Ascending aorta (tissue), 2 donors: Measurements from ENCODE around the gene SND1. TPM values are rescaled to one million over a fixed set of nuclear protein-coding genes. Genes with fewer than 3 reads are reported as not detected.

ENCODE experiments used
- DNase-seq, 2 donors: peaks; one replicate each; pipeline ENCODE4 v3.0.0-alpha.2; 2019; ENCODE audit warnings: low spot score in 2 of 2
- H3K27ac ChIP-seq, 2 donors: fragments of 200-600 bp; sonication (generic); one replicate each; pipeline ENCODE4 v1.5.1; 2016 to 2017; ENCODE audit warnings: mild to moderate bottlenecking in 1 of 2
- H3K27me3 ChIP-seq: fragments of 200-600 bp; sonication (generic); one replicate; pipeline ENCODE4 v1.5.1; 2017
- H3K36me3 ChIP-seq, 2 donors: fragments of 200-600 bp; sonication (generic); one replicate each; pipeline ENCODE4 v1.5.1; 2016
- H3K4me1 ChIP-seq, 2 donors: fragments of 200-600 bp; sonication (generic); one replicate each; pipeline ENCODE4 v1.5.1; 2016 to 2017; ENCODE audit warnings: mild to moderate bottlenecking in 1 of 2
- H3K4me3 ChIP-seq, 2 donors: fragments of 200-600 bp; sonication (generic); one replicate each; pipeline ENCODE4 v1.5.1; 2016 to 2017; ENCODE audit warnings: mild to moderate bottlenecking in 1 of 2
- H3K9me3 ChIP-seq, 2 donors: fragments of 200-600 bp; sonication (generic); one replicate each; pipeline ENCODE4 v1.5.1; 2016
- intact Hi-C: fragments of 100-400 bp; cut with DNase I; formaldehyde crosslinking; loops from one replicate; pipeline ENCODE4 v1.15.1; 2023
- total RNA-seq: library from RNA; depleted of rRNA; stranded (reverse); fragments of >200 nt; gene quantifications from one replicate; pipeline ENCODE4 v1.1.0, GENCODE V29; 2016
- TF ChIP-seq, protein P1 (sequence below), 3 experiments: fragments of 200-600 bp in 2 of 3; fragments of 450-650 bp in 1 of 3; sonication (generic) in 2 of 3; IDR thresholded peaks; one replicate each; pipeline ENCODE4 v1.5.1; 2016 to 2019; ENCODE audit warnings: antibody characterized with exemption in 3 of 3, mild to moderate bottlenecking in 1 of 3, moderate library complexity in 1 of 3

Gene SND1
- total RNA-seq, 1 donor from 2014 or later: 93.8 TPM

DNA sequence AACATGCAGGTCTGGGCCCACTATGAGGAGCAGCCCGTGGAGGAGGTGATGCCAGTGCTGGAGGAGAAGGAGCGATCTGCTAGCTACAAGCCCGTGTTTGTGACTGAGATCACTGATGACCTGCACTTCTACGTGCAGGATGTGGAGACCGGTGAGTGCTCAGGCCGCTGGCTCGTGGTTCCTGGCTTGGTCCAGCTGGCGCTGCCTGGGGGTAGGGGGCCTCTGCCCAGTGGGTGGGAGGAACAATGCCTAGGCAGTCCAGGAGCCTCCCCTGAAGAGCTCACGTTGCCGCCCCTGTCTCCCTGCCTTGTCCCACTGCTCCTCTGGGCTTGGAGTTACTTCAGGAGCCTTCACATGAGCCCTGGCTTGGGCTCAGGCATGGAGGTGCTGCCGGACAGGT lies 429.4 kb downstream of the SND1 start:
- Histone ChIP-seq H3K27ac (no peak overlapping the region), H3K36me3 (peaks cover 52 to 77% of the 10 kb centered on the region in 2 donors), H3K27me3 (no peaks in the 10 kb centered on the region), H3K9me3 (no peaks in the 10 kb centered on the region), H3K4me3 (no peak overlapping the region), H3K4me1 (no peaks in the 10 kb centered on the region)
- intact Hi-C loops: no loop called here
- no peak for DNase-seq
- TF ChIP-seq, protein P1, sequence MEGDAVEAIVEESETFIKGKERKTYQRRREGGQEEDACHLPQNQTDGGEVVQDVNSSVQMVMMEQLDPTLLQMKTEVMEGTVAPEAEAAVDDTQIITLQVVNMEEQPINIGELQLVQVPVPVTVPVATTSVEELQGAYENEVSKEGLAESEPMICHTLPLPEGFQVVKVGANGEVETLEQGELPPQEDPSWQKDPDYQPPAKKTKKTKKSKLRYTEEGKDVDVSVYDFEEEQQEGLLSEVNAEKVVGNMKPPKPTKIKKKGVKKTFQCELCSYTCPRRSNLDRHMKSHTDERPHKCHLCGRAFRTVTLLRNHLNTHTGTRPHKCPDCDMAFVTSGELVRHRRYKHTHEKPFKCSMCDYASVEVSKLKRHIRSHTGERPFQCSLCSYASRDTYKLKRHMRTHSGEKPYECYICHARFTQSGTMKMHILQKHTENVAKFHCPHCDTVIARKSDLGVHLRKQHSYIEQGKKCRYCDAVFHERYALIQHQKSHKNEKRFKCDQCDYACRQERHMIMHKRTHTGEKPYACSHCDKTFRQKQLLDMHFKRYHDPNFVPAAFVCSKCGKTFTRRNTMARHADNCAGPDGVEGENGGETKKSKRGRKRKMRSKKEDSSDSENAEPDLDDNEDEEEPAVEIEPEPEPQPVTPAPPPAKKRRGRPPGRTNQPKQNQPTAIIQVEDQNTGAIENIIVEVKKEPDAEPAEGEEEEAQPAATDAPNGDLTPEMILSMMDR (IDR thresholded peaks at IDR 0.05): no peak

DNA sequence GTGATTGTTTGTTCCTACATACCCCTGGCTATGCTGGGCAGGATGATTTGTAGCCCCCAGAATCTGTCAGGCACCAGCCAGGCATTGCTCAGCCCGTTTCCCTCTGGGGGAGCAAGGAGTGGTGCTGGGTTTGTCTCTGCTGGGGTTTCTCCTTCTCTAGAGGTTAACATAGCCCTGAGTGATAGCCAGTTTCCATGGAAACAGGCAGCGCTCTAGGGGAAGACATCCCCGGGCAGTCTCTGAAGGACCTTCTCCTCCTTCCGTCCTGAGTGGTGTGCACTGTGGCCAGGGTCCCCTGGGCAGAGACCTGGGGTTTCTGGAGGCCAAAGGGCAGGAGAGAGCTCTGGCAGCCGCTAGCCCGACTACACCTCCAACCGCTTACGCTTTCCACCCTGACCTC lies 429.8 kb downstream of the SND1 start:
- no peak for DNase-seq
- H3K4me3 ChIP-seq: no peak overlapping the region
- H3K36me3 ChIP-seq: peaks cover 56 to 78% of the 10 kb centered on the region in 2 donors
- H3K27me3 ChIP-seq: no peaks in the 10 kb centered on the region
- intact Hi-C loops: no loop called here
- H3K9me3 ChIP-seq: no peaks in the 10 kb centered on the region
- TF ChIP-seq, protein P1 (IDR thresholded peaks at IDR 0.05): no peak
- H3K27ac ChIP-seq: no peak overlapping the region
- no peaks in the 10 kb centered on the region for H3K4me1 ChIP-seq

DNA sequence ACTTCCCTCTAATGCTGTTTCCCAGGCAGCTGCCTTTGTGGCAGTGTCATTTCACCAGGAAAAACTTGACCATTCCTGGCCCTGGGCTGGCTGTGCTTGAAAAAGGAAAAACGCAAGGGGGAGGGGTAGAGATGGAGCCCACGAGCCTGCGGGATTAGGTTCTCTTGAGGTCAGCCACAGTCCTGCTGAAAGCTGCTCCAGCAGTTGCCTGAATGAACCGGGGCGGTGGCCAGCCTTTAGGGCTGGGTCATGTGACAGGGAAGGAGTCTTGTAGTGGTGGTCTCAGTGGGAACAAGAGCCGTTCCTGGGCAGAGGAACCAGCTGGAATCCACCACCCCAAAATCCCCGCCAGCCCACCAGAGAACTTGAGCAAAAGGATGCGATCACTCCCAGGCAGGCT lies 430.4 kb downstream of the SND1 start:
- Histone ChIP-seq H3K36me3 (peaks cover 51 to 77% of the 10 kb centered on the region in 2 donors), H3K9me3 (no peaks in the 10 kb centered on the region), H3K27ac (no peak overlapping the region), H3K4me1 (no peaks in the 10 kb centered on the region), H3K4me3 (no peak overlapping the region), H3K27me3 (no peaks in the 10 kb centered on the region)
- intact Hi-C loops: no loop called here
- DNase-seq: no peak
- TF ChIP-seq, protein P1 (IDR thresholded peaks at IDR 0.05): no peak

DNA sequence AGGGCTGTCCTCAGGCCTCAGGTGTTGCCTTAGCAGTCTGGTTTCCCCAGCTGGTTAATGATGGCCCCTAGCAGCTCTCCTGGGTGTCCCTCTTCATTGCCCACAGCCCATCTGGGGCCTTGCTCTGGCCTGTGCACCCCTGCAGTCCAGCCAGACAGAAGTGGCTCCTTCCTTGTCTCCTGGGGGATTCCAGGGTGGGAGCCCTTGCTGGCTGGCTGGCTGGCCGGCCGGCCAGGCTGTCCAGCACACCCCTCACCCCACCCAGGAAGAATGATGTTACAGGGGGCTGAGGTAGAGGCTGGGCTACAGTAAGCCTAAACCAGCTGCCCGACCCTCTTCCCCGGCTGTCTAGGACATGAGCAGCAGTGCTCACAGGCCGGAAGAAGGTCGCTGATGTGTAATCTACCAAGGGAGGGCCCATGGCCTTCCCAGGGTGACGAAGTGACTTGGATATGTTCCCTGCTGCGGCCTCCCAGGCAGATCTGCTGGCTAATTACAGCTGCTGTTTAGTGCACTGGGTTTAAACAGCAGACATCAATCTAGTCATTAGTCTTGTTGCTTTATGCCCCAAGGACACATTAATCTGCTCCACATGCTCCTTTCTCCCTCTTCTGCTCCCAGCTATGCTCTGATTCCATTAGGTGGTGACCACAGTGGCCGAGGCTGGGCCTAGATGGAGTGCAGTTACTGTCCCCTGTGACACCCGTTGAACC lies 433.1 kb downstream of the SND1 start:
- no peaks in the 10 kb centered on the region for H3K4me1 ChIP-seq
- peaks cover 50 to 71% of the 10 kb centered on the region in 2 donors for H3K36me3 ChIP-seq
- H3K4me3 ChIP-seq: no peak overlapping the region
- TF ChIP-seq, protein P1 (IDR thresholded peaks at IDR 0.05): no peak
- intact Hi-C loops: no loop called here
- no peaks in the 10 kb centered on the region for H3K27me3 ChIP-seq
- H3K9me3 ChIP-seq: no peaks in the 10 kb centered on the region
- no peak overlapping the region for H3K27ac ChIP-seq
- no peak for DNase-seq

DNA sequence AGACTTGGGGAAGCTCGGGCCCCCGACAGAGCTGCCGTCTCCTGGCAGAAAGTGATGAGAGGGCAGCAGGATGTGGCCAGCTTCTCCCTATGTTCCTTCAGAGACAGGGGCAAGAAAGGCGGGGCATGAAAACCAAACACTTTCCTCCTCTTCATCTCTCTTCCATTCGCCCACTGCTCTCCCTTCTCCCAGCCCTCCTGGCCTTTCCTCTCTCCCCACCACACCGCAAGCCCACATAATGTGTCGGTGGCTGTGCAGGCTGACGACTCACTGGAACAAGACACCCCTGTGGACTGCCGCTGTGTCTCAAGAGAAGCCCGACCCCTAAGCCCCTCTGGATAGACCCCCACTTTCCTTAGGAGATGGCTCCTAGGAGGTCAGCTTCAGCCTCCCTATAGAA lies 438.5 kb downstream of the SND1 start:
- no peaks in the 10 kb centered on the region for H3K4me1 ChIP-seq
- TF ChIP-seq, protein P1 (IDR thresholded peaks at IDR 0.05): no peak
- H3K9me3 ChIP-seq: no peaks in the 10 kb centered on the region
- H3K36me3 ChIP-seq: peaks cover 66 to 85% of the 10 kb centered on the region in 2 donors
- no peaks in the 10 kb centered on the region for H3K27me3 ChIP-seq
- DNase-seq: no peak
- no peak overlapping the region for H3K27ac ChIP-seq
- intact Hi-C loops: no loop called here
- H3K4me3 ChIP-seq: no peak overlapping the region
